Brain microvascular endothelial cell (primary cell): ENCODE data around the gene CARD19.
"Not testable (repeated sequence)": the region's sequence is repeated elsewhere in the genome, so short reads cannot be mapped to it uniquely, and the experiment has no call there.

Experiments used
- DNase-seq: peaks from one replicate; pipeline ENCODE4 v3.0.0-alpha.2; 2020
- H3K27ac ChIP-seq: fragments of 250-450 bp; sonication (Bioruptor Pico); 2 replicates; pipeline ENCODE4 v1.5.1; 2020; ENCODE audit warnings: mild to moderate bottlenecking, moderate library complexity
- H3K27me3 ChIP-seq: fragments of 250-450 bp; sonication (Bioruptor Pico); replicated peaks from 2 replicates; pipeline ENCODE4 v1.5.1; 2020; ENCODE audit warnings: mild to moderate bottlenecking
- H3K36me3 ChIP-seq: fragments of 250-450 bp; sonication (Bioruptor Pico); replicated peaks from 2 replicates; pipeline ENCODE4 v1.5.1; 2020; ENCODE audit warnings: mild to moderate bottlenecking
- H3K4me3 ChIP-seq: 2 replicates; pipeline ENCODE4 v1.5.1; 2011; ENCODE audit warnings: low read depth, mild to moderate bottlenecking, control low read depth, low read length, moderate library complexity
- CTCF ChIP-seq: IDR thresholded peaks from 2 replicates; pipeline ENCODE4 v1.5.1; 2011; ENCODE audit warnings: low read depth, mild to moderate bottlenecking, moderate library complexity, low read length, control low read depth, inconsistent platforms; ENCODE audit errors: missing control alignments
- in situ Hi-C: cut with HindIII; loops from 2 replicates; pipeline ENCODE4 v1.10.0; 2017; ENCODE audit warnings: low sequenced_read_pairs, low pct_ligation_motif_present

CARD19 gene

GRCh38 chr9:93137362-93137761, 41.3 kb downstream of the CARD19 start:
- in situ Hi-C loops: no loop called here
- Histone ChIP-seq H3K27me3 (no peaks in the 10 kb centered on the region), H3K27ac (no peak overlapping the region), H3K4me3 (no peak overlapping the region), H3K36me3 (no peaks in the 10 kb centered on the region)
- no peak for DNase-seq
- no peak for TF ChIP-seq CTCF

- DNase-seq: no peak
- in situ Hi-C loops: no loop called here
- H3K27me3 ChIP-seq: no peaks in the 10 kb centered on the region
- no peak overlapping the region for H3K4me3 ChIP-seq
- H3K36me3 ChIP-seq: no peaks in the 10 kb centered on the region
- H3K27ac ChIP-seq: no peak overlapping the region
- TF ChIP-seq CTCF: no peak
Measured at GRCh38 chr9:93138171-93138764, 42.3 kb downstream of the CARD19 start.

GRCh38 chr9:93139365-93140182, 43.6 kb downstream of the CARD19 start:
- H3K4me3 ChIP-seq: no peak overlapping the region
- no peak for DNase-seq
- no peak overlapping the region for H3K27ac ChIP-seq
- TF ChIP-seq CTCF: no peak
- in situ Hi-C loops: no loop called here
- no peaks in the 10 kb centered on the region for H3K36me3 ChIP-seq
- no peaks in the 10 kb centered on the region for H3K27me3 ChIP-seq

- in situ Hi-C loops: no loop called here
- H3K4me3 ChIP-seq: no peak overlapping the region
- TF ChIP-seq CTCF: no peak
- H3K36me3 ChIP-seq: no peaks in the 10 kb centered on the region
- no peak overlapping the region for H3K27ac ChIP-seq
- no peaks in the 10 kb centered on the region for H3K27me3 ChIP-seq
- DNase-seq: no peak
Measured at GRCh38 chr9:93141771-93142483, 45.9 kb downstream of the CARD19 start.

GRCh38 chr9:93143830-93144530, 48.0 kb downstream of the CARD19 start:
- DNase-seq: no peak
- no peak overlapping the region for H3K27ac ChIP-seq
- no peak overlapping the region for H3K4me3 ChIP-seq
- TF ChIP-seq CTCF: no peak
- in situ Hi-C loops: no loop called here
- no peaks in the 10 kb centered on the region for H3K36me3 ChIP-seq
- no peaks in the 10 kb centered on the region for H3K27me3 ChIP-seq

- in situ Hi-C loops, H3K36me3 ChIP-seq, H3K27me3 ChIP-seq, H3K27ac ChIP-seq, DNase-seq, H3K4me3 ChIP-seq: not testable (repeated sequence)
Measured at GRCh38 chr9:93146696-93147095, 50.7 kb downstream of the CARD19 start.
